Measurements from ENCODE around the gene RAB11FIP4.

DNA sequence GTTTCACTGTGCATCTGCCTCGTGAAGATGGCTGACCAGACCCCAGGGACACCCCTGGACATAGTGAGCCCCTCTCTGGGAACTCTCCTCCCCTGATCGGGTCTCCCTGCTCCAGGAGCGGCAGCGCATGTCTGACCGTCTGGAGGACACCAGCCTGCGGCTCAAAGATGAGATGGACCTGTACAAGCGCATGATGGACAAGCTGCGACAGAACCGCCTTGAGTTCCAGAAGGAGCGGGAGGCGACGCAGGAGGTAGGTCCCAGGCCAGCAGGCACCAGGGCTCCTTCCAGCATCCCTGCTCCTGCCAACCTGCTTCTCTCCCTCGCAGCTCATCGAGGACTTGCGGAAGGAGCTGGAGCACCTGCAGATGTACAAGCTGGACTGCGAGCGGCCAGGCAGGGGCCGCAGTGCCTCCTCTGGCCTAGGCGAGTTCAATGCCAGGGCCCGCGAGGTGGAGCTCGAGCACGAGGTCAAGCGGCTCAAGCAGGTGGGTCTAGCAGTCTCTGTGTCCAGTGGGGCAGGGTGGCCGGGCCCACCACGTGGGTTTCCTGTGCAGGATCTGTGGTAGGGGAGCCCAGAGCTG, 136.9 kb downstream of the RAB11FIP4 start:
- TF ChIP-seq, protein P1, sequence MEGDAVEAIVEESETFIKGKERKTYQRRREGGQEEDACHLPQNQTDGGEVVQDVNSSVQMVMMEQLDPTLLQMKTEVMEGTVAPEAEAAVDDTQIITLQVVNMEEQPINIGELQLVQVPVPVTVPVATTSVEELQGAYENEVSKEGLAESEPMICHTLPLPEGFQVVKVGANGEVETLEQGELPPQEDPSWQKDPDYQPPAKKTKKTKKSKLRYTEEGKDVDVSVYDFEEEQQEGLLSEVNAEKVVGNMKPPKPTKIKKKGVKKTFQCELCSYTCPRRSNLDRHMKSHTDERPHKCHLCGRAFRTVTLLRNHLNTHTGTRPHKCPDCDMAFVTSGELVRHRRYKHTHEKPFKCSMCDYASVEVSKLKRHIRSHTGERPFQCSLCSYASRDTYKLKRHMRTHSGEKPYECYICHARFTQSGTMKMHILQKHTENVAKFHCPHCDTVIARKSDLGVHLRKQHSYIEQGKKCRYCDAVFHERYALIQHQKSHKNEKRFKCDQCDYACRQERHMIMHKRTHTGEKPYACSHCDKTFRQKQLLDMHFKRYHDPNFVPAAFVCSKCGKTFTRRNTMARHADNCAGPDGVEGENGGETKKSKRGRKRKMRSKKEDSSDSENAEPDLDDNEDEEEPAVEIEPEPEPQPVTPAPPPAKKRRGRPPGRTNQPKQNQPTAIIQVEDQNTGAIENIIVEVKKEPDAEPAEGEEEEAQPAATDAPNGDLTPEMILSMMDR (IDR thresholded peaks at IDR 0.05; ENCODE audit: low read depth, low read length): no peak
- TF ChIP-seq, protein P2, sequence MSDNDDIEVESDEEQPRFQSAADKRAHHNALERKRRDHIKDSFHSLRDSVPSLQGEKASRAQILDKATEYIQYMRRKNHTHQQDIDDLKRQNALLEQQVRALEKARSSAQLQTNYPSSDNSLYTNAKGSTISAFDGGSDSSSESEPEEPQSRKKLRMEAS (IDR thresholded peaks at IDR 0.05; ENCODE audit: low read depth, low read length): no peak

Measured in NB4 (cell line).